Mesenchymal stem cell (in vitro differentiated cells and primary cell): ENCODE results near the gene MTRR.

Source experiments
- DNase-seq: peaks from one replicate; pipeline ENCODE4 v3.0.0-alpha.2; 2013
- H2AFZ ChIP-seq: one replicate; pipeline ENCODE4 v1.6.1; 2013; ENCODE audit warnings: low read depth, mild to moderate bottlenecking, control low read depth, inconsistent platforms, low read length, moderate library complexity
- H2AK5ac ChIP-seq: 2 replicates; pipeline ENCODE4 v1.6.1; 2013; ENCODE audit warnings: low read length, moderate library complexity, mild to moderate bottlenecking, inconsistent platforms; ENCODE audit not compliant: severe bottlenecking
- H2BK120ac ChIP-seq: one replicate; pipeline ENCODE4 v1.6.1; 2013; ENCODE audit warnings: low read depth, mild to moderate bottlenecking, inconsistent platforms, low read length, moderate library complexity
- H2BK12ac ChIP-seq, 2 experiments: one replicate each; pipeline ENCODE4 v1.6.1; 2013; ENCODE audit warnings: inconsistent platforms in 2 of 2, low read length in 2 of 2, mild to moderate bottlenecking in 2 of 2, moderate library complexity in 2 of 2, control low read depth in 1 of 2
- H2BK15ac ChIP-seq: one replicate; pipeline ENCODE4 v1.6.1; 2013; ENCODE audit warnings: mild to moderate bottlenecking, low read depth, inconsistent platforms; ENCODE audit not compliant: poor library complexity, severe bottlenecking
- H2BK5ac ChIP-seq: 2 replicates; pipeline ENCODE4 v1.6.1; 2013; ENCODE audit warnings: low read depth, mild to moderate bottlenecking, low read length, control low read depth, inconsistent platforms; ENCODE audit not compliant: poor library complexity, severe bottlenecking
- H3K14ac ChIP-seq, 2 experiments: one replicate each; pipeline ENCODE4 v1.6.1; 2013; ENCODE audit warnings: inconsistent platforms in 2 of 2, low read length in 2 of 2, control low read depth in 1 of 2, mild to moderate bottlenecking in 1 of 2, moderate library complexity in 1 of 2
- H3K18ac ChIP-seq, 2 experiments: one replicate each; pipeline ENCODE4 v1.6.1; 2013; ENCODE audit warnings: inconsistent platforms in 2 of 2, low read length in 2 of 2, control low read depth in 1 of 2, low read depth in 1 of 2, mild to moderate bottlenecking in 1 of 2
- H3K23ac ChIP-seq, 2 experiments: one replicate each; pipeline ENCODE4 v1.6.1; 2013; ENCODE audit warnings: inconsistent platforms in 2 of 2, low read length in 2 of 2, mild to moderate bottlenecking in 2 of 2, moderate library complexity in 2 of 2, control low read depth in 1 of 2
- H3K27ac ChIP-seq: 2 replicates; pipeline ENCODE4 v1.5.1; 2013; ENCODE audit warnings: mild to moderate bottlenecking, moderate library complexity, low read length, control low read depth, inconsistent platforms; ENCODE audit not compliant: poor library complexity, severe bottlenecking
- H3K27me3 ChIP-seq, 2 experiments: 2 replicates each; pipeline versions ENCODE4 v1.6.1 to v1.7.0; 2013; ENCODE audit warnings: low read length in 2 of 2, mild to moderate bottlenecking in 2 of 2, moderate library complexity in 2 of 2, control low read depth in 1 of 2, inconsistent platforms in 1 of 2; ENCODE audit not compliant: control insufficient read depth in 1 of 2, insufficient read depth in 1 of 2
- H3K36me3 ChIP-seq, 2 experiments: 2 replicates each; pipeline versions ENCODE4 v1.6.1 to v1.7.0; 2013; ENCODE audit warnings: low read length in 2 of 2, control low read depth in 1 of 2, inconsistent platforms in 1 of 2, low read depth in 1 of 2, mild to moderate bottlenecking in 1 of 2; ENCODE audit not compliant: insufficient read depth in 2 of 2, control insufficient read depth in 1 of 2
- H3K4ac ChIP-seq, 2 experiments: one replicate each; pipeline ENCODE4 v1.6.1; 2013; ENCODE audit warnings: inconsistent platforms in 2 of 2, low read length in 2 of 2, mild to moderate bottlenecking in 2 of 2, moderate library complexity in 2 of 2, control low read depth in 1 of 2, low read depth in 1 of 2
- H3K4me1 ChIP-seq: 2 replicates; pipeline ENCODE4 v1.6.1; 2013; ENCODE audit warnings: low read depth, low read length, control low read depth; ENCODE audit not compliant: control insufficient read depth, insufficient read depth
- H3K4me2 ChIP-seq: 2 replicates; pipeline ENCODE4 v1.6.1; 2013; ENCODE audit warnings: low read length, mild to moderate bottlenecking, inconsistent platforms; ENCODE audit not compliant: poor library complexity, severe bottlenecking
- H3K4me3 ChIP-seq, 2 experiments: 2 replicates each; pipeline versions ENCODE4 v1.5.1 to v1.7.0; 2013; ENCODE audit warnings: low read length in 2 of 2, mild to moderate bottlenecking in 2 of 2, control low read depth in 1 of 2, low read depth in 1 of 2; ENCODE audit not compliant: insufficient read depth in 1 of 2
- H3K79me1 ChIP-seq: replicated peaks from 2 replicates; pipeline ENCODE4 v1.6.1; 2013; ENCODE audit warnings: mild to moderate bottlenecking, control low read depth, low read length, inconsistent platforms; ENCODE audit not compliant: poor library complexity, severe bottlenecking
- H3K9ac ChIP-seq: 2 replicates; pipeline ENCODE4 v1.7.0; 2013; ENCODE audit warnings: mild to moderate bottlenecking, low read length, moderate library complexity
- H3K9me3 ChIP-seq: 2 replicates; pipeline ENCODE4 v1.7.0; 2013; ENCODE audit warnings: mild to moderate bottlenecking, low read length; ENCODE audit not compliant: control insufficient read depth
- H4K8ac ChIP-seq: one replicate; pipeline ENCODE4 v1.6.1; 2013; ENCODE audit warnings: inconsistent platforms, mild to moderate bottlenecking, low read length, moderate library complexity
- H4K91ac ChIP-seq: one replicate; pipeline ENCODE4 v1.6.1; 2013; ENCODE audit warnings: mild to moderate bottlenecking, low read length, inconsistent platforms
- WGBS: methylation state at CpG from one replicate; pipeline ENCODE4 v1.1.7; 2013; ENCODE audit warnings: mixed read lengths; 5-methylcytosine and 5-hydroxymethylcytosine counted together

The MTRR gene

DNA sequence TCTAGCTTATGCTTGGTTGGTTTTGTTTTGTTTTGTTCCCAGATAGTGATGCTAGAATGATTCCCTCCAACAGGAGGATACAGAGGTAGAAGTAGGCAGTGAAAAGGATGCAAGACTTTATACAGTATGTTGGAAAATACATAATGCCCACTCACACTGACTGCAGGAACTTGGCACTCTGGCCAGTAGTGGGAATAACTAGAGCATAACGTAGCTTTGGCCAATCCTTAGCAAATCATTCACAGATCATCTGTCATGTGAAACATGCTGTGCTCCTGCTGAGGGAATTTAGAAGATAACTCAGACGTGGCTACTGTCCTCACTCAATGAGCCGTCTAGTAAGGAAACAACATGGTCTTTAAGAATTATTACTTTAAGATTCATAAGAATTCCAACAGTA is 31.5 kb upstream of the MTRR start:
- Histone ChIP-seq H2BK15ac (no peak overlapping the region), H3K36me3 (no peaks in the 10 kb centered on the region), H3K27me3 (no peaks in the 10 kb centered on the region), H2AFZ (no peak overlapping the region), H2BK120ac (no peak overlapping the region), H2BK12ac (no peak overlapping the region), H3K27ac (peak overlapping the region; percentile 83), H4K8ac (no peak overlapping the region), H3K4me3 (no peak overlapping the region), H3K4ac (no peak overlapping the region), H2AK5ac (no peak overlapping the region), H3K18ac (no peak overlapping the region), H3K9me3 (no peaks in the 10 kb centered on the region), H3K79me1 (no peaks in the 10 kb centered on the region), H3K23ac (no peak overlapping the region), H4K91ac (no peak overlapping the region), H3K14ac (no peak overlapping the region), H3K4me2 (no peak overlapping the region), H2BK5ac (no peak overlapping the region), H3K4me1 (peaks cover 4% of the 10 kb centered on the region), H3K9ac (no peak overlapping the region)
- DNase-seq, result no peak
- WGBS, result 78% methylated on average over 3 of the region's 3 CpGs

DNA sequence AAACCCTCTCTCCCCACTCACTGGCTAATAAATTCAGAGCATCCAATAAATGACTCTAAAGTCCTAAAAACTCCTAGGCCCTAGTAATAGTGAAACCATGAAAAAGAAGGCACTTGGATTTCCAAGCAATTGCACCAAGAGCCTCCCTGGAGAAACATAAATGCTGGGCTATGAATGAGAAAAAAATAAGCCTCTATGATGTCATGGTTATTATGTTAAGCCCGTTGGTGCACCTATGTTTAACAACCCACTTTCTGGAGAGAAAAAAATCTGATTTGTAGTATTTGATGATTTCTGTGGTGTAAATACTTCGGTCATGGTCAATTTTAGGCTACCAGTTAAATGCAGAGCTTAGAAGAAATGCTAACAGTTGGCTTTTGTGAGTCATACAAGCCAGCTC is 26.4 kb upstream of the MTRR start:
- no peak overlapping the region for H3K14ac ChIP-seq
- H2BK5ac ChIP-seq, result no peak overlapping the region
- H2BK12ac ChIP-seq, result no peak overlapping the region
- H3K4me2 ChIP-seq, result no peak overlapping the region
- H3K4me1 ChIP-seq, result peaks cover 4% of the 10 kb centered on the region
- H3K4ac ChIP-seq, result no peak overlapping the region
- no peaks in the 10 kb centered on the region for H3K9me3 ChIP-seq
- 61% methylated on average over 2 of the region's 2 CpGs for WGBS
- no peak overlapping the region for H4K8ac ChIP-seq
- H3K27ac ChIP-seq, result no peak overlapping the region
- no peak overlapping the region for H2BK120ac ChIP-seq
- no peak overlapping the region for H3K9ac ChIP-seq
- no peaks in the 10 kb centered on the region for H3K36me3 ChIP-seq
- no peak overlapping the region for H4K91ac ChIP-seq
- H3K4me3 ChIP-seq, result no peak overlapping the region
- H2BK15ac ChIP-seq, result no peak overlapping the region
- H3K23ac ChIP-seq, result no peak overlapping the region
- DNase-seq, result no peak
- H2AFZ ChIP-seq, result no peak overlapping the region
- no peak overlapping the region for H3K18ac ChIP-seq
- no peak overlapping the region for H2AK5ac ChIP-seq
- H3K79me1 ChIP-seq, result no peaks in the 10 kb centered on the region
- H3K27me3 ChIP-seq, result peaks cover 35 to 49% of the 10 kb centered on the region in 2 experiments

DNA sequence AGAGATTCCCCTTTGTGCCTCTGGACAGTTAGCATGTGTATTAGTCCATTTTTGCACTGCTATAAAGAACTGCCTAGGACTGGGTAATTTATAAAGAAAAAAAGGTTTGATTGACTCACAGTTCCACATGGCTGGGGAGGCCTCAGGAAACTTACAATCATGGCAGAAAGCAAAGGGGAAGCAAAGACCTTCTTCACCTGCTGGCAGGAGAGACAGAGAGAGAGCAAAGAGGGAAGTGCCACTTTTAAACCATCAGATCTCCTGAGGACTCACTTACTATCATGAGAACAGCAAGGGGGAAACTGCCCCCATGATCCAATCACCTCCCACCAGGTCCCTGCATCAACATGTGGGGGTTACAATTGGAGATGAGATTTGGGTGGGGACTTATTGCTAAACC is 24.0 kb upstream of the MTRR start:
- Histone ChIP-seq H3K9ac (no peak overlapping the region), H4K91ac (no peak overlapping the region), H3K18ac (no peak overlapping the region), H2AFZ (no peak overlapping the region), H3K79me1 (no peaks in the 10 kb centered on the region), H3K27ac (no peak overlapping the region), H3K36me3 (no peaks in the 10 kb centered on the region), H4K8ac (no peak overlapping the region), H3K4ac (no peak overlapping the region), H2AK5ac (no peak overlapping the region), H3K9me3 (no peaks in the 10 kb centered on the region), H3K27me3 (peaks cover 41 to 69% of the 10 kb centered on the region in 2 experiments), H2BK15ac (no peak overlapping the region), H2BK12ac (no peak overlapping the region), H3K14ac (no peak overlapping the region), H3K4me1 (peaks cover 6% of the 10 kb centered on the region), H2BK120ac (no peak overlapping the region), H2BK5ac (no peak overlapping the region), H3K4me2 (no peak overlapping the region), H3K23ac (no peak overlapping the region), H3K4me3 (no peak overlapping the region)
- DNase-seq, result no peak

GRCh38 chr5:7845557-7845956 is 23.4 kb upstream of the MTRR start:
- no peak overlapping the region for H3K18ac ChIP-seq
- DNase-seq, result no peak
- H3K9ac ChIP-seq, result no peak overlapping the region
- no peak overlapping the region for H4K91ac ChIP-seq
- H3K4me3 ChIP-seq, result no peak overlapping the region
- H2BK5ac ChIP-seq, result no peak overlapping the region
- no peak overlapping the region for H2AK5ac ChIP-seq
- no peak overlapping the region for H3K27ac ChIP-seq
- peaks cover 41 to 71% of the 10 kb centered on the region in 2 experiments for H3K27me3 ChIP-seq
- H3K4me2 ChIP-seq, result no peak overlapping the region
- H3K9me3 ChIP-seq, result no peaks in the 10 kb centered on the region
- H3K36me3 ChIP-seq, result no peaks in the 10 kb centered on the region
- H3K79me1 ChIP-seq, result no peaks in the 10 kb centered on the region
- WGBS, result 64% methylated on average over 7 of the region's 7 CpGs
- no peak overlapping the region for H3K4ac ChIP-seq
- no peak overlapping the region for H2BK12ac ChIP-seq
- peaks cover 11% of the 10 kb centered on the region for H3K4me1 ChIP-seq
- H2AFZ ChIP-seq, result no peak overlapping the region
- no peak overlapping the region for H4K8ac ChIP-seq
- no peak overlapping the region for H3K23ac ChIP-seq
- H2BK120ac ChIP-seq, result no peak overlapping the region
- H2BK15ac ChIP-seq, result no peak overlapping the region
- no peak overlapping the region for H3K14ac ChIP-seq
